ENCODE results near the gene TMTC2. TPM values are rescaled to one million over a fixed set of nuclear protein-coding genes. Genes with fewer than 3 reads are reported as not detected.

Gene TMTC2
- total RNA-seq, 1 donor from 2014 or later = 25.5 TPM

GRCh38 chr12:82745063-82745674 is 58.5 kb downstream of the TMTC2 start:
- no peak for DNase-seq (ENCODE audit: low spot score)
- H3K27me3 Mint-ChIP-seq (ENCODE audit: insufficient read depth, low read depth) = peaks cover 3% of the 10 kb centered on the region
- Histone ChIP-seq H3K4me3 (no peak overlapping the region), H3K27ac (no peak overlapping the region), H3K9me3 (ENCODE audit: low read depth) (no peaks in the 10 kb centered on the region), H3K27me3 (no peaks in the 10 kb centered on the region), H3K79me2 (ENCODE audit: low read depth) (peaks cover 6% of the 10 kb centered on the region), H2AFZ (replicated peaks) (no peak overlapping the region), H3K4me2 (no peak overlapping the region), H3F3A (ENCODE audit: low read depth) (peaks cover 4% of the 10 kb centered on the region), H3K9ac (no peak overlapping the region), H3K36me3 (no peaks in the 10 kb centered on the region), H4K20me1 (ENCODE audit: low read depth) (no peaks in the 10 kb centered on the region), H3K4me1 (peaks cover 5% of the 10 kb centered on the region)
- TF ChIP-seq EZH2phosphoT487 (IDR thresholded peaks at IDR 0.05) (no peak), CTCF (IDR thresholded peaks at IDR 0.05) (no peak), EZH2 (IDR thresholded peaks at IDR 0.05) (no peak)
- no peak overlapping the region for H3K4me3 Mint-ChIP-seq
- H3K36me3 Mint-ChIP-seq = peaks cover 13% of the 10 kb centered on the region
- H3K27ac Mint-ChIP-seq = no peak overlapping the region
- H3K4me1 Mint-ChIP-seq = peaks cover 20% of the 10 kb centered on the region
- H3K9me3 Mint-ChIP-seq = peaks cover under 1% of the 10 kb centered on the region

GRCh38 chr12:82745807-82746206 is 59.1 kb downstream of the TMTC2 start:
- Histone ChIP-seq H3K27me3 (no peaks in the 10 kb centered on the region), H3K4me1 (no peaks in the 10 kb centered on the region), H4K20me1 (ENCODE audit: low read depth) (no peaks in the 10 kb centered on the region), H3K79me2 (ENCODE audit: low read depth) (peaks cover 6% of the 10 kb centered on the region), H3K27ac (no peak overlapping the region), H3K4me2 (no peak overlapping the region), H3F3A (ENCODE audit: low read depth) (no peaks in the 10 kb centered on the region), H3K36me3 (no peaks in the 10 kb centered on the region), H3K9ac (no peak overlapping the region), H3K9me3 (ENCODE audit: low read depth) (no peaks in the 10 kb centered on the region), H3K4me3 (no peak overlapping the region), H2AFZ (replicated peaks) (no peak overlapping the region)
- H3K27ac Mint-ChIP-seq = no peak overlapping the region
- H3K4me1 Mint-ChIP-seq = peaks cover 15% of the 10 kb centered on the region
- H3K27me3 Mint-ChIP-seq (ENCODE audit: insufficient read depth, low read depth) = peaks cover 3% of the 10 kb centered on the region
- TF ChIP-seq EZH2phosphoT487 (IDR thresholded peaks at IDR 0.05) (no peak), EZH2 (IDR thresholded peaks at IDR 0.05) (no peak), CTCF (IDR thresholded peaks at IDR 0.05) (no peak)
- DNase-seq (ENCODE audit: low spot score) = no peak
- peaks cover 2% of the 10 kb centered on the region for H3K9me3 Mint-ChIP-seq
- H3K4me3 Mint-ChIP-seq = no peak overlapping the region
- H3K36me3 Mint-ChIP-seq = peaks cover 19% of the 10 kb centered on the region

GRCh38 chr12:82746668-82747067 is 60.0 kb downstream of the TMTC2 start:
- H3K4me1 Mint-ChIP-seq = peaks cover 15% of the 10 kb centered on the region

More at GRCh38 chr12:82746668-82747067, 60.0 kb downstream of the TMTC2 start:
- Histone ChIP-seq H2AFZ (replicated peaks) (no peak overlapping the region), H3K4me2 (no peak overlapping the region), H4K20me1 (ENCODE audit: low read depth) (no peaks in the 10 kb centered on the region), H3F3A (ENCODE audit: low read depth) (no peaks in the 10 kb centered on the region), H3K27ac (no peak overlapping the region), H3K27me3 (no peaks in the 10 kb centered on the region), H3K36me3 (no peaks in the 10 kb centered on the region), H3K79me2 (ENCODE audit: low read depth) (peaks cover 6% of the 10 kb centered on the region), H3K9ac (no peak overlapping the region), H3K4me1 (no peaks in the 10 kb centered on the region), H3K4me3 (no peak overlapping the region), H3K9me3 (ENCODE audit: low read depth) (no peaks in the 10 kb centered on the region)
- DNase-seq (ENCODE audit: low spot score) = no peak
- H3K4me3 Mint-ChIP-seq = no peak overlapping the region
- H3K27me3 Mint-ChIP-seq (ENCODE audit: insufficient read depth, low read depth) = peaks cover under 1% of the 10 kb centered on the region
- TF ChIP-seq EZH2 (IDR thresholded peaks at IDR 0.05) (no peak), EZH2phosphoT487 (IDR thresholded peaks at IDR 0.05) (no peak), CTCF (IDR thresholded peaks at IDR 0.05) (no peak)
- peaks cover 2% of the 10 kb centered on the region for H3K9me3 Mint-ChIP-seq
- no peak overlapping the region for H3K27ac Mint-ChIP-seq
- peaks cover 16% of the 10 kb centered on the region for H3K36me3 Mint-ChIP-seq
